Renal cortex interstitium (tissue), 11 donors: ENCODE data around the gene MYCN. TPM values are rescaled to one million over a fixed set of nuclear protein-coding genes. Genes with fewer than 3 reads are reported as not detected.

Experiments
- DNase-seq, 11 donors: peaks; one replicate each; pipeline ENCODE4 v3.0.0-alpha.2; 2013; ENCODE audit warnings: low read depth in 9 of 11, low spot score in 4 of 11; ENCODE audit errors: extremely low read depth in 1 of 11
- polyA plus RNA-seq, 3 donors: library from polyadenylated mRNA; unstranded; fragments of 120-200 nt; gene quantifications; one replicate each; pipeline ENCODE4 v1.2.1, GENCODE V29; 2013; ENCODE audit not compliant: insufficient read length in 3 of 3

MYCN gene
- polyA plus RNA-seq, 3 donors: 33.5 to 38.3 (median 34.4) TPM

DNA sequence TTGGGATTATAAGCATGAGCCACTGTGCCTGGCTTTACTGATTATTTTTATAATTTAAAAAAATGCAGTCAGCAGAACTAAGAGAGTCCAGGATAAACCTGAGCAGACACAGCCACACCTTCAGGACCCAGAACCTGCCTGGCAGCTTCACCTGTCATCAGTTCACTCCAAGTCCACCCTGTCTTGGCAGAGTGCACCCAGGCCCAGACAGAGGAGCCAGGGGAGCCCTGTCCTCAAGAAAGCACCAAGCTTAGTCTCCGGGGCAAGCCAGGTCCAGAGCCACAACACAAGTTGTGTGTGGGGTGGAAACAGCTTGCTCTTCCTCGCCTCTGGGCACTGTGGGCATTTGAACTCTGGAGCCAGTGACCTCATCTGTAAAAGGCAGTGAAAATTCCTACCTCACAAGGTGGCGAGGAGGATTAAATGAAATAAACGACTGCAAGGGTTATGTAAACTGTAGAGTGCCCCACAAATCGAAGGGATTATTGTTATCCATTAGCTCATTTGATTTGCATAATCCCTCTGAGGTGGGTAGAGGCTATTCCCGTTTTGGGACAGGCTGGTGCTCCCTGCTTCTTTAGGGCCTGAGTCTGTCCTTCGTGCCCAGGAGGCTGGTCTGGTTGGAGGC lies 24.7 kb downstream of the MYCN start:
- DNase-seq: no peak

DNA sequence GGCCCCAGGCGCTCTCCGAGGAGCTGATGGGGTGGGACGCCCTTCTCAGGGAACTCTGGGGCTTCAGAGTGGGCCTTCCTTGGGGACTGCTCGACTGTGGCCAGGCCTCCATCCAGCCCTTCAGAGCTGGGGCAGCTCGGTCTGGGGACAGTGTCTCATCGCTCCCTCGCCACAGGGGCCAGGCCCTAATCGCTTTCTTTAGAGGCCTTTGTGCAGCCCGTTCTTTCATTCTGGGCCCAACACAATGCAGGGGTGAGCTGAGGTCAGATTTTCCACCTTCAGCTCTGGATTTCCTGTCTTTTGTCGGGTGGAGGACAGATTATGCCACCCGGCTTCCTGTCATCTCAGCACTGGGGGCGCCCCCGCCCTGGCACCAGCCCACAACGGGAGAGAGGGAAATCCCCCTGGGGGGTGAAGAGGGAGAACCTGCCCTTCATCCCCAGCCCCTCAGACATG lies 25.2 kb downstream of the MYCN start:
- DNase-seq: no peak

DNA sequence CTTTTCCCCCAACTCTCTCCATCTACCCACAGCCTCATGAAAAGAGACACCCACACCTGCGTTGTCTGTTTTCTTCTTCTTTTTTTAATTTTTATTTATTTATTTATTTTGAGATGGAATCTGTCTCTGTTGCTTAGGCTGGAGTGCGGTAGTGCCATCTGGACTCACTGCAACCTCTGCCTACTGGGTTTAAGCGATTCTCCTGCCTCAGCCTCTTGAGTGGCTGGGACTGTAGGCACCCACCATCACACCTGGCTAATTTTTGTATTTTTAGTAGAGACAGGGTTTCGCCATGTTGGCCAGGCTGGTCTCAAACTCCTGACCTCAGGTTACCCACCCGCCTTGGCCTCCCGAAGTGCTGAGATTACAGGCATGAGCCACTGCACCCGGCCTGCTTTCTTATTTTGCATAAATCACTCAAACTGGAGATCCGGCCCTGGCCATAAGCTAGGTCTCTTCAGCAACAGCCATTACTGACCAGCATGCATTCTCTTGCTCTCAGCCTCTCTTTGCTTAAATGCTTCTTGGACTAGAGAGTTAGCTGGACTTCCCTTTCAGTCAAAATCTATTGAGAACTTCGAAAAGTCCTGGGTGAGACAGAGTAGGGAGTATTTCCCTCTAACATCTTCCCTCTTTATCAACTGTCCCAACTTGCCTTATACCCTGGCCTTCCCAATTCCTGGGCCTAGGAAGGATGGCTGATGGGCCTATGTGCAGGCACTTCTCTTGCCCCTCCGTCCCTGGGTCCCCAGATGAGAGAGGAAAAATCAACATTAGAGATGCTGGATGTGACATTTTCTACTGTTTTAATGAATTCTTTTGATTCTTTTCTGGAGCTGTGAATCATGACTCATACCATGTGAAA lies 27.3 kb downstream of the MYCN start:
- DNase-seq: no peak

DNA sequence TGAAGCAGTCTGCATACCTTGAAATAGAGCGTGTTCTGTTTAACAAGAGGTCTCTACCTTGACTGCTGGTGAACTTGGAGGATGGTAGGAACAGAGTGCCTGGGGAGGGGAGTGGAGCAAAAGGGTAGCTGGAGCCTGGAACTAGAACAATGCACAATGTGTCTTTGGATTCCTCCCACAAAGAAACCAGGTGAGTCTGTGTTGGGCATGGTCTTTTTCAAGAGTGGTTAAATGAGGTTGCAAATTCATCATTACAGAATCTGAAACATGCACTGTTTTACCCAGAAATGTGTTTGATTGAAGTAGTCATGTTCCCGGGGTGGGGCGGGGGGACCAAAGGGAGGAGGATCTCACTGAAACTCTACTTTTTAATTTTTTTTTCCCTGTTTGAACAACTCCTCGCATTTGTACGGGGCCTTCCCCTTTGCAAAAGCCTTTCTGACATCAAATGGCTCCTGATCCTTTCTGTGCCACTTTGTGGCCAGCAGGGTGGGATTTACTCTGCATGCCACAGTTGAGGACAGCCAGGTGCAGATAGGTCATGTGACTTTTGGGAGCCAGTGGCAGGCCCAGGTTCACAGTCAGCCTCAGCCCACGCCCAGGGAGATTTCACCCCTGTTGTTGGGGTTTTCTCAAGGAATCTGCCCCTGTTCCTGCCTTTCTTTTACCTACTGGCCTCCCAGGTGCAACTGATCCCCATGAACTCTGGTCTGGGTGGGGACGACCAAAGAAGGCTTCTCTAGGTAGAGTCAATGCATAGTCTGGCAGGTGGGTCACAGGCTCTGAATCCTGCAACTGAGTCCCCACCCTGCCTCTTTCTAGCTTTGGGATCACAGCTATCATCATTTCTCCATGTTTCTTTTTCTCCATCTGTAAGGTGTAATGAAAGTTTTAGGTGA lies 28.2 kb downstream of the MYCN start:
- DNase-seq: no peak

DNA sequence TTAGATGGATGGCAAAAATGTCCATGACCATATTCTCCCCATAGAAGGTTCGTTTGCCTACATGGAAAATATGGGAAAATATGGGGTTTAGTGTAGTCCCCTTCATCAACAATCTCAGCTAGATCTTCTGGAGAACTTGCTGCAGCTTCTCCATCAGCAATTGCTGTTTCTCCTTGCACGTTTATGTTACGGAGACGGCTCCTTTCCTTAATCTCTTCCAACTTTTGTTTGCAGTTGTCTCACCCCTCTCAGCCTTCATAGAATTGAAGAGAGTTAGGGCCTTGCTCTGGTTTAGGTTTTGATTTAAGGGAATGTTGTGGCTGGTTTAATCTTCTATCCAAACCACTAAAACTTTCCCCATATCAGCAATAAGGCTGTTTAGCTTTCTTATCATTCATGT lies 28.9 kb downstream of the MYCN start:
- DNase-seq: no peak

DNA sequence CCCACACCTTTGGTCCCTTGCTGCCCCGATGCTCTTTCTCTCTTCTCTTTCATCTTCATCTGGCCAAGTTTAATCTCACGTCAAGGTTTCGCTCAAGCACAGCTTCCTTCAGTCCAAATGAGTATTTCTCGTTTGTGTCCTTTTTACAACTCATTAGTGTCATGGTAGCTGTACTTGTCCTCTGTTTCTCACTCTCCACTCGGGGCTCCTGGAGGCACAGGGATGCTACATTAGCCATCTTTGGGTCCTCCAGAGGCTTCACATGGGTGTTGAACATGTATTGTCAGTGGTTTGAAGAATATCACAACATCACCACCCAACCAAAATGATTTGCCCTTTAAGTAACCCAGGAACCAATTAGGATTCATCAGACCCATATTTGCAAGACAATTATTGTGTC lies 30.4 kb downstream of the MYCN start:
- no peak for DNase-seq

DNA sequence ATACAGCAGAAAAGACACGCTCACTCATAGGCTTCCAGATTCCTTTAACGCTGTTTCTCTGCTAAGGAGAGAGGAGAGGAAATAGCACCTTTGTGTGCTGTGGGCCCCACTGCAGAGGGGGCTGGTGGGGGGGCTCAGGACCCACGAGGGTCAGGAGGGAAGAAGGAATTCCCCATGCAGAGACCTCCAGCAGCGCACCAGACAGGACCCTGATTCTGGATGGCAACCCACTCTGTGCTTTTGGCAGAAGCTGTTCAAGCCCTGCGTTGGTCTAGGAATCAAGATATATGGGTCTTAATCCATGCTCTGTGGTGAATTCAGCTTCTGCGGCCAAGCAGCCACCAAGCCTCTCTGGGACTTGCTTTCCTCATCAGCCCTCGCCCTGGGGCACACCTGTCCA lies 31.0 kb downstream of the MYCN start:
- DNase-seq: no peak

DNA sequence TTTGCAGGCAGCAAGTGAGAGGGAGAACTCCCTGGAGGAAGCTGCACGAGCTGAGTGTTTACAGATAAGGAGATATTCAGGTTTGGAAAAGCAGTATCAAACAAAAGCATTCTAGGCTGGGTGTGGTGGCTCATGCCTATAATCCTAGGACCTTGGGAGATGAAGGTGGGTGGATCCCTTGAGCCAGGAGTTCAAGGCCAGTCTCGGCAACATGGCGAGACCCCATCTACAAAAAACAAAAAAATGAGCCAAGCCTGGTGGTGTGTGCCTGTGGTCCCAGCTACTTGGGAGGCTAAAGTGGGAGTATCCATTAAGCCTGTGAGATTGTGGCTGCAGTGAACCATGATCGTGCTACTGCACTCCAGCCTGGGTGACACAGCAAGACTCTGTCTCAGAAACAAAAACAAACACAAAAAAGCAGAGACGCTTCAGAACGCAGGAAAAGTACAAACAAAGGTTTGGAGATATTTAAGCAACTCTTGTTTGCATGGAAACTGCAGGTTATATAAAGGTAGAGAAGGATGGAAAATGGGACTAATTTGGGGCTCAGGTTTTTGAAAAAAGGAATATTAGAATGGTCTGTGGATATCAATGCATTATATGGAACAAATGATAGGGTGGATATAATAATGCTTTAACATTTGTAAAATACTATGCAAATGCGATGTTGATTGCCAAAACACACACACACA lies 31.6 kb downstream of the MYCN start:
- DNase-seq: no peak

DNA sequence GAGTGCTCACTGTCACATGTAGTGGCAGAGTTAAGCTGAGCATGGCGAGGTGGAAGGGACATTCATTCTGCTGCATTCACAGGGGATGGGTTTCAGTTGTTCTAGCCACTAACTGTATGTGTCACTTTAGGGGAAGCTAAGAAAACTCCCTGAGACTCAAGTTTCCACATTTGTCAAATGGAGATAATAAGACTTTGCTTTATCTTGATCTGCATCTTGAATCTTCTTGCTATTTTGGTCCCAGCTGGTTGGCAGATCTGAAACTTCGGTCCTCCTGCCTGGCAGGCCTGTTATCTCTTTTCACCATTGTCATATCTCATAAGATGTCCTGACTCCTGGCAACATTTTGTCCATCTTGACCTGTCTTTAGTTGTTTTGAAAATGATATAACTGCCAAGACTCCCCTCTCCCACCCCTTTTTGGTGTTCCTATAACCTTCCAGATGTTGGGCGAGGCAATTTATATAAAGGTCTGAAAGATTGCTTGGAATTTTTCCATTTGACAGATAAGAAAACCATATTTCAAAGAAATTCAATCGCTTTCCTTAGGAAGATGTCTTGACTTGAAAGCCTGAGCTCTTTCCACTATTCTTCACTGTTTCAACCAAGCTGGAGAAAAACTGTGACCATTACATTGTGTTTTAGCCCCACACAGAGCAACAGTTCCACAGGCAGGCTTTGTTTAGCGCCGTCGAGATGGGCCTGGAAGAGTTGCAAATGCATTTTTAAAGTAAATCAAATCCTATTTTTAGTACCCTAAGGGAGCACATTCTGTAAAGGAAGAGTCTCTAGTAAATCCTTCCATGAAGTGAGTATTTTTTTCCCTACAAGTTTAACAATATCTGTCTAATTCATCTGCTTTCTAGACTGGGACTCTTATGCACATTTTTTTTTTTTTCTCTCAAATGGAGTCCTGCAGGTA lies 33.4 kb downstream of the MYCN start:
- no peak for DNase-seq

DNA sequence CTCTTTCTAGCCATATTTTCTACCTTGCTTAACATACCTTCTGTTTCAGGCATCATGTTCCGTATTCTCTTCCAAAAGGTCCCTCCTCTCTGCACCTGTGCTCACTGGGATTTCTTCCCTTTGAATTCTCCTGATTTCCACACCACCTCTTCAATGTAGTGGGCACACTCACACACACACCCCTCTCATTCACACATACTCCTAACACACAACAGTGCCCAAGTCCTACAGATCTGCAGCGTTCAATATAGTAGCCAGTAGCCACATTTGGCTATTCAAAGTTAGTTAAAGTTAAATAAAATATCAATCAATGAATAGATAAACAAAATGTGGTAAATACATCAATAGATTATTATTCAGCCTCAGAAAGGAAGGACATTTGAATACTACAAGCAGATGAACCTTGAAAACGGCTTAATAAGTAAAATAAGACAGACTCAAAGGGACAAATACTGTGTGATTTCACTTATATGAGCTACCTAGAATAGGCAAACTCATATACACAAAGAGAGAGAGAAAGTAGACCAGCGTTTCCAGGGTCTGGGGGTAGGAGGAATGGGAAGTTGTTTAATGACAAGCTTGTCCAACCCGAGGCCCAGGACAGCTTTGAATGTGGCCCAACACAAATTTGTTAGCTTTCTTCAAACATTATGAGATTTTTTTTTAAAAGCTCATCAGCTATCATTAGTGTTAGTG lies 34.4 kb downstream of the MYCN start:
- DNase-seq: no peak

DNA sequence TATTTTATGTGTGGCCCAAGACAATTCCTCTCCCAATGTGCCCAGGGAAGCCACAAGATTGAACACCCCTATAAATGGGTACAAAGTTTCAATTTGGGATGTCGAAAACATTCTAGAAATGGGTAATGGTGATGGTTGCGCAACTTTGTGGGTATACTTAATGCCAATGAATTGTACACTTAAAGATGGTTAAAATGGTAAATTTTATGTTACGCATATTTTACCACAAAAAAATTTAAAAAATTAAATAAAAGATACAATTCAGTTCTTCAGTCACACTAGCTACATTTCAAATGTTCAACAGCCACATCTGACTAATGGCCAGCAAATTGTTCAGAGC lies 34.9 kb downstream of the MYCN start:
- no peak for DNase-seq

DNA sequence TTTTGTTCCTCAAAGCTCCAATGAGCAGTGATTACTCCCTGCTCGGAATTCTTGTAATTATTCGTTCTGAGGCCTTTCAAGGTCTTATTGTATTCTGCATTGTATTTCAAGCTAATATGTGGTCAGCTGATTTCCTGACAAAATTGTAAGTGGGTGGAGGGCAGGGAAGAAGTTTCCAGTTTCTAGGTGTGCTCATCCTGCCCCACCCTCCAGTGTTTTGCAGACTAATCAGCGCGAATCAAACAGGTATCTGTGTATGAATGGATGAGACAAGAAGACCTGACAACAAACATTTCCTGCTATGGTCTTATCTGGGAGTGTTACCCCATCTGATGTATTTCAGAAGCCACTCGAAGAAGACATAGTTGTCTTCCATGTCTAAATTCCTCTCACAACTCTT lies 35.3 kb downstream of the MYCN start:
- DNase-seq: no peak

DNA sequence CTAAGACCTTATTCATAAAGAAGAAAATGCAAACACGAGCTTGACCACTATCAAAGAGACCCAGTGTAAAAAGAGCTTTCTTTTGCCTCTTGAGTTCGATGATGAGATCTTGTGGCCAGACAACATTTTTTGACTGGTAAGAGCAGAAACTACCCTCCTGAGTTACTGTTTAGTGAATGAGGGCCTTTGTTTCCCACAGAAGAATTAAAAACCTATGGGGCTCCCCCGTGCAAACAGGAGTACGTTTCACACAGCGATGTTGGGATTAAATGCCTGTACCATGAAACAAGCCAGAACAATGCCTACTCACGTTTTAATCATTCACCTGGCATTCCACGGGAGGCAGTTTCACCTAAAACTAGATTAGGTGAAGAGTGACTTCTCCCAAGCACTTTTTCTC lies 36.0 kb downstream of the MYCN start:
- DNase-seq: no peak

DNA sequence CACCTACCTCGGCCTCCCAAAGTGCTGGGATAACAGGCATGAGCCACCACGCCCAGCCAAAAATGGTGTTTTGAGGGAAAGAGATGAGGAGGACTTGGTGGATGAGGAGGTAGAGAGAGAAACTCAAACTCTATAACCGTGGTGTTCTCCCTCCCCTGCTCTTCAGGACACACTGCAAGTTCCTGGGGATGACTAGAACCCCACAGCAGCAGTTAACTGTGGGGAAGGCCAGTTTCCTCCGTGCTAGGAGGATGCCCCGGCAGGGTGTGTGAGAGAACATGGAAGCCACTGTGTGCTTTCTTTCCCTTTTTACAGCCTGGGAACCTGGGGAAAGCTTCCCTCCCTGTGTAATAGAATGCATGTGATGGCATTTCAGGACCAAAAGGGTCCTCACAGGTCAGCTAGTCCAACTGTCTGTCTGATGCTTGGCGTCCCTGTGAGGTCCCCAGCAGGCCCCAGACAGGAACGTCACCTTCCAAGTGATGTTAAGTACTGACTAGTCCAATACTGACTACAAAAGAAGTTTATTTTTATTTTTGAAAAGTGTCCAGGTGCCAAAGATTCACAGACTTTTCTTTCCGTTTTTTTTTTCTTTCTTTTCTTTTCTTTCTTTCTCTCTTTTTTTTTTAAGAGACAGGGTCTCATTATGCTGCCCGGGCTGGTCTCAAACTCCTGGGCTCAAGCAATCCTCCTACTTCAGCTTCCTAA lies 38.9 kb downstream of the MYCN start:
- DNase-seq: no peak

DNA sequence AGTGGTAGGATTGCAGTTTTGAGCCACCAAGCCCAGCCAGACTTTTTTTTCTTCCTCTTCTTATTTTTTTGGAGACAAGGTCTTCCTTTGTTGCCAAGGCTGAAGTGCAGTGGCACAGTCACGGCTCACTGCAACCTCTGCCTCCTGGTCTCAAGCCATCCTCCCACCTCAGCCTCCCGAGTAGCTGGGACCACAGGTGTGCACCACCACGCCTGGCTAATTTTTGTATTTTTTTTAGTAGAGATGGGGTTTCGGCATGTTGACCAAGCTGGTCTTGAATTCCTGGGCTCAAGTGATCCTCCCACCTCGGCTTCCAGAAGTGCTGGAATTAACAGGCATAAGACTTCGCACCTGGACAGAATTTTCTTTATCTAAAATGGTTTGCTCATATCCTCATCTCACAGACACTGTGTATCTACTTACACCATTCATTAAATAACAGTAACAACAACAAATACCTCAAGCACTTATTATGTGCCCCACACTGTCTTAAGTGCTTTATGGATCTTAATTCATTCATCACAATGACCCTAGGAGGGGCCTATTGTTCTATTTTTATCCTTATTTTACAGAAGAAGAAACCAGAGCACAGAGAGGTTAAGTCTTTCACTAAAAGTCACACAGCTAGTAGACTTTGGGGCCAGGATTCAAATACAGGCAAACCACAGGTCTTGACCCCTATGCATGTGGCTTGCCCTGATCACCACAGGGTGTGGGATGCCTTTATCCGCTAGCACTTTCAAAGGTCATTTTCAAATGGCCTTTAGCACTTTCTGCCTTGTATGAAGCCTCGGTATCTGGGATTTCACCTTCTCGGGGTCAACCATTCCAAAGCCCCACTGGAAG lies 39.6 kb downstream of the MYCN start:
- DNase-seq: no peak

DNA sequence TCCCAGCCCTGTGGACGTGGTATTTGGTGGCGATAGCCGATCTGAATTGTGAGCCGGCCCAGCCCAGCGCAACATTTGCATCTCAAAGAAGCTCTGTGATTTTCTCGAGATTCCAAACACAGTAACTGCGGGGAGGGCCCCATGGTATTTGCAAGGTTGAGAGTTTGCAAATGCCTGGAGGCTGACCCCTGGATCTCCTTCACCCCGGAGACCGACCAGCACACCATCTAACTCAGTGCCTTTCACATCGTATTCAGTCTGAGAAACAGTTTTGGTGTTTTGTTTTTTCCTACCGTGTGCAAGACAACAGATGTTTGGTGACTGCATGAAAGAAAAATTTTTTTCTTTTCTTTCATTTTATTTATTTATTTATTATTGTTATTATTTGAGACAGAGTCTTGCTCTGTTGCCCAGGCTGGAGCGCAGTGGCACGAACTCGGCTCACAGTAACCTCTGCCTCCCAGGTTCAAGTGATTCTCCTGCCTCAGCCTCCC lies 40.3 kb downstream of the MYCN start:
- DNase-seq: no peak
